ENCODE measurements around the gene RNF19B. TPM values are rescaled to one million over a fixed set of nuclear protein-coding genes. Genes with fewer than 3 reads are reported as not detected.

Gene RNF19B
- total and polyA plus RNA-seq, 9 donors: 6.8 to 11.1 (median 9.7) TPM

GRCh38 chr1:32969566-32969965 is 5.0 kb upstream of the RNF19B start:
- peaks cover 28% of the 10 kb centered on the region for H3K27me3 ChIP-seq (ENCODE audit: control insufficient read depth, insufficient read depth, low read length)
- no peak overlapping the region for H3K27ac ChIP-seq (ENCODE audit: low read length)
- H3K9me3 ChIP-seq (replicated peaks; ENCODE audit: control insufficient read depth, low read depth, low read length): no peaks in the 10 kb centered on the region
- no peak overlapping the region for H3K4me3 ChIP-seq (ENCODE audit: low read length)
- H3K4me1 ChIP-seq (ENCODE audit: control insufficient read depth, insufficient read depth, low read length): peaks cover 8% of the 10 kb centered on the region
- DNase-seq: no peak
- H3K36me3 ChIP-seq (ENCODE audit: control insufficient read depth, insufficient read depth, low read length): no peaks in the 10 kb centered on the region

DNA sequence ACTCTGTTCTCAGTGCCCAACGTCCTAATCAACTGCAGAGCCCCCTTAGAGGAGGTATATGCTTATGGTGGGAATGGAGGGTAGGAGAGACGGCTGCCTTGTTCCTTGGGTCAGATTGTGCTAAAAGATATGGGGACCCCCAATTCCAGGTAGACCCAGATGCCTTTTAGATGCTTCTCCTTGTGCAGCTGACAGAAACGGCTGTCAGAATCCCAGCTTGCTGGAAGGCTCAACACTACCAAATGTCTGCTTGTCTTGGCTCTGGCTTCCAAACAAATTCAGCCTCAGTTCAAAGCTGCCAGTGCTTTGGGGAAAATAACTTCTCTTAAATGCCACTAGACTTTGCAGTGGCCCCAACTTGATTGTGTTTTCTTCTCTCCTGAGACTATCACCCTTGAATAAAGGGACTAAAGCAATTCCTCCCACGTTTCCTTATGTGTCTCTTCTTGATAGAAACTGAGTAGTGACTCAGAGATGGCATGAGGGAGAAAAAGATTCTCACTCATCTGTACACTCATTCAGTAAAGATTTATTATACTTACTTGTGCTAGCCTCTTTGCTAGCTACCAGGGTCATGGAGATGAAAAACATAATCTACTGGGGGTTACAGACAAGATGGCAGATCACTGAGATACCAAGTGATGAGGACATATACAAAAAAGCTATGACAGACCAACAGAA is 3.4 kb upstream of the RNF19B start:
- 50% methylated on average over 1 of the region's 4 CpGs for whole genome bisulfite sequencing (ENCODE audit: insufficient coverage)
- no peak for DNase-seq

GRCh38 chr1:32966900-32967299 is 2.3 kb upstream of the RNF19B start:
- Histone ChIP-seq H3K27me3 (ENCODE audit: control insufficient read depth, insufficient read depth, low read length) (peaks cover 17% of the 10 kb centered on the region), H3K4me1 (ENCODE audit: control insufficient read depth, insufficient read depth, low read length) (peaks cover 7% of the 10 kb centered on the region), H3K9me3 (replicated peaks; ENCODE audit: control insufficient read depth, low read depth, low read length) (no peaks in the 10 kb centered on the region), H3K36me3 (ENCODE audit: control insufficient read depth, insufficient read depth, low read length) (no peaks in the 10 kb centered on the region), H3K4me3 (ENCODE audit: low read length) (no peak overlapping the region), H3K27ac (ENCODE audit: low read length) (no peak overlapping the region)
- DNase-seq: no peak
- no CpG with 5 or more reads among the region's 2 CpGs for WGBS (ENCODE audit: insufficient coverage)

More for the DNA sequence above, 3.4 kb upstream of the RNF19B start:
- Histone ChIP-seq H3K4me3 (ENCODE audit: low read length) (no peak overlapping the region), H3K27ac (ENCODE audit: low read length) (no peak overlapping the region), H3K4me1 (ENCODE audit: control insufficient read depth, insufficient read depth, low read length) (peaks cover 9% of the 10 kb centered on the region), H3K36me3 (ENCODE audit: control insufficient read depth, insufficient read depth, low read length) (no peaks in the 10 kb centered on the region), H3K27me3 (ENCODE audit: control insufficient read depth, insufficient read depth, low read length) (peaks cover 25% of the 10 kb centered on the region), H3K9me3 (replicated peaks; ENCODE audit: control insufficient read depth, low read depth, low read length) (no peaks in the 10 kb centered on the region)

DNA sequence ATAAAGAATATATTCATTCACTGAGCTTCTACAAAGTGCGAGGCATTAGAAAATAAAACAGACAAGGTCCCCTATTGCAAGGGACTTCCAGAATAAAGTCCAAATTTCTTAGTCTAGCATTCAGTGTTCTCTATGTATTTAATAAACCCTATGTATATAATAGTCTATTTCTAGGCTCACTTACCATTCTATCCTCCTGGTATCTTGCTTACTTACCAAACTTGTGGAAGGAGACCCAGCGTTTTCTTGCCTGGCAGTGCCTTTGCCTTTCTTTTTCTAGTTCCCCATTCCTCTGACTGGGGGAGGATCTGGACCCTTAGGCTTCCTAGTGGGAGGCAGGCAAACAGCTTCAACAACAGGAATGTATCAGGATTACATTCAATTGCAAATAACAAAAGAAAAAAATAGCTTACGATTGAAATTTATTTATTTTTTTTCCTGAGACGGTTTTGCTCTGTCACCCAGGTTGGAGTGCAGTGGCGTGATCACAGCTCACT is 690 bp upstream of the RNF19B start:
- Histone ChIP-seq H3K27me3 (ENCODE audit: control insufficient read depth, insufficient read depth, low read length) (peaks cover 5% of the 10 kb centered on the region), H3K4me3 (ENCODE audit: low read length) (peak overlapping the region; percentile 48), H3K9me3 (replicated peaks; ENCODE audit: control insufficient read depth, low read depth, low read length) (no peaks in the 10 kb centered on the region), H3K36me3 (ENCODE audit: control insufficient read depth, insufficient read depth, low read length) (no peaks in the 10 kb centered on the region), H3K27ac (ENCODE audit: low read length) (peak overlapping the region; percentile 87), H3K4me1 (ENCODE audit: control insufficient read depth, insufficient read depth, low read length) (peaks cover 7% of the 10 kb centered on the region)
- no peak for DNase-seq
- WGBS (ENCODE audit: insufficient coverage): 90% methylated on average over 2 of the region's 5 CpGs

DNA sequence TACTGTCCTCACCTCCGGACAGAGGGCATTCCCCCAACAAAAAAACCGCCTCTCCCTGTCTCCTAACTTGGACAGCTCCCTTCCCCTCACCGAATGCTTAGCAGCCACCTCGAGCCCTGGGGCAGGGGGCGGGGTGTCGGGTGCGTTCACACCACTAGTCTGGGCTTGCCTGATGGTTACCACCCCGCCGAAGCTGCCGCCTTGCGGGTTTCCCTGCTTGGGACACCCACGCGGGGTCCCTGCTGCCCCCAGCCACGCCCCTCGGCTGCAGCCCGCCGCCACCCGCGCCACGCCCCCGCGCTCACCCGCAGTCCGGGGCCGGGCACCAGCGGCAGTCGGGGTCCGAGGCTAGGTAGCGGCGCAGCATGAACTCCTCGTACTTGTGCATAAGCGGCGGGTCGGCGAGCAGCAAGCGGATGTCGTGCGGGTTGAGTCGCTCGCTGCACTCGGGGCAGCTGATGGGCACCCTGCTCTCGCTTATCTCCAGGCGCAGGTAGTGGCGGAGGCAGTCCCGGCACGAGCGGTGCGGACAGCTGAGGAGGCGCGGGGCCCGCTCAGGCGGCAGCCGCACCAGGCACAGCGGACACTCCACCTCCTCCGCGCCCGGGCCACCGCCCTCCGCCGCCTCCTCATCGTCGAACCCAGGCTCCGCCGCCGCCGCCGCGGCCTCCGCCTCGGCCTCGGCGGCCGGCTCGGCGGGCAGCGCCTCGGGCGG is 706 bp downstream of the RNF19B start:
- Histone ChIP-seq H3K9me3 (replicated peaks; ENCODE audit: control insufficient read depth, low read depth, low read length) (no peaks in the 10 kb centered on the region), H3K27me3 (ENCODE audit: control insufficient read depth, insufficient read depth, low read length) (peaks cover 5% of the 10 kb centered on the region), H3K27ac (ENCODE audit: low read length) (peak overlapping the region; percentile 55), H3K4me1 (ENCODE audit: control insufficient read depth, insufficient read depth, low read length) (peaks cover 7% of the 10 kb centered on the region), H3K36me3 (ENCODE audit: control insufficient read depth, insufficient read depth, low read length) (no peaks in the 10 kb centered on the region), H3K4me3 (ENCODE audit: low read length) (peak overlapping the region; percentile 77)
- DNase-seq: peak; percentile 72
- under 1% methylated on average over 76 of the region's 78 CpGs for WGBS (ENCODE audit: insufficient coverage)

- H3K27ac ChIP-seq (ENCODE audit: low read length): no peak overlapping the region
- WGBS (ENCODE audit: insufficient coverage): 60% methylated on average over 1 of the region's 6 CpGs
Observed at GRCh38 chr1:32962248-32962896, 2.2 kb downstream of the RNF19B start.

GRCh38 chr1:32960819-32961355 is 3.7 kb downstream of the RNF19B start:
- Histone ChIP-seq H3K4me1 (ENCODE audit: control insufficient read depth, insufficient read depth, low read length) (peaks cover 7% of the 10 kb centered on the region), H3K36me3 (ENCODE audit: control insufficient read depth, insufficient read depth, low read length) (no peaks in the 10 kb centered on the region), H3K4me3 (ENCODE audit: low read length) (no peak overlapping the region), H3K9me3 (replicated peaks; ENCODE audit: control insufficient read depth, low read depth, low read length) (no peaks in the 10 kb centered on the region), H3K27me3 (ENCODE audit: control insufficient read depth, insufficient read depth, low read length) (no peaks in the 10 kb centered on the region), H3K27ac (ENCODE audit: low read length) (no peak overlapping the region)
- DNase-seq: no peak
- WGBS (ENCODE audit: insufficient coverage): 86% methylated on average over 3 of the region's 8 CpGs

More at GRCh38 chr1:32962248-32962896, 2.2 kb downstream of the RNF19B start:
- H3K4me1 ChIP-seq (ENCODE audit: control insufficient read depth, insufficient read depth, low read length): peaks cover 7% of the 10 kb centered on the region
- no peak overlapping the region for H3K4me3 ChIP-seq (ENCODE audit: low read length)
- no peaks in the 10 kb centered on the region for H3K36me3 ChIP-seq (ENCODE audit: control insufficient read depth, insufficient read depth, low read length)
- DNase-seq: no peak
- no peaks in the 10 kb centered on the region for H3K9me3 ChIP-seq (replicated peaks; ENCODE audit: control insufficient read depth, low read depth, low read length)
- peaks cover 2% of the 10 kb centered on the region for H3K27me3 ChIP-seq (ENCODE audit: control insufficient read depth, insufficient read depth, low read length)

DNA sequence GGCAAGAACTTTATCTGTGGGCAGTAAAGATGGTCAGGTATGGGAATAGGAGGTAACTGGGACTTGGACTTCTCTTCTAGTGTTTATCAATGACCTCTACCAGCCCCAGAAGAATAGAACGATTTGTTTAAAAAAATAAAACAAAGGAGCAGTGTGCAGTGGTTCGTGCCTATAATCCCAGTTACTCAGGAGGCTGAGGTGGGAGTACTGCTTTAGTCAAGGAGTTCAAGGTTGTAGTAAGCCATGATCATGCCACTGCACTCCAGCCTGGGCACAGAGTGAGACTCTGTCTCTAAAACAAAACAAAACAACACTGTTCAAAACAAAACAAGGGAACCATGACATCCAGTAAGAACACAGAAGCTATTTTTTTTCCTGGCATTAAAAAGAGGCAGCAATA is 4.3 kb downstream of the RNF19B start:
- Histone ChIP-seq H3K9me3 (replicated peaks; ENCODE audit: control insufficient read depth, low read depth, low read length) (no peaks in the 10 kb centered on the region), H3K4me3 (ENCODE audit: low read length) (no peak overlapping the region), H3K36me3 (ENCODE audit: control insufficient read depth, insufficient read depth, low read length) (no peaks in the 10 kb centered on the region), H3K27me3 (ENCODE audit: control insufficient read depth, insufficient read depth, low read length) (no peaks in the 10 kb centered on the region), H3K27ac (ENCODE audit: low read length) (no peak overlapping the region), H3K4me1 (ENCODE audit: control insufficient read depth, insufficient read depth, low read length) (peaks cover 7% of the 10 kb centered on the region)
- no peak for DNase-seq
- no CpG with 5 or more reads among the region's 2 CpGs for WGBS (ENCODE audit: insufficient coverage)

DNA sequence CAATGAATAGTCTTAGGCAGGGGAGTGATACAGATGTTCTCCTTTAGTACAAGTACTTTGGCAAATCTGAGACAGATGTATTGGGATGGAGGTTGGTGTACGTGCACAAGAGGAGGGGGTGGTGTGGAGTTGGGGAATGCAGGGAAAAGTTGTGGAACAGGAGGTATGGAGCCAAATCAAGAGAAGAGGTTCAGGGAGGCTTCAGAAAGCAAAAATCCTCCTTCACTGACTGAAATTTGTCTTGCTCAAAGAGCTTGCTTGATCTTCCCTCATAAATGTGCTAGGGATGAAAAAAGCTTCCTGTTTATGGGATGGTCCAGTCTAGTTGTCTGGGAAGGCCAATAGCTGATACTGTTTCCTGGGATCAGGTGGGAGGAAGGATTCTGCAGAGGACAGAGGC is 5.8 kb downstream of the RNF19B start:
- Histone ChIP-seq H3K27ac (ENCODE audit: low read length) (no peak overlapping the region), H3K4me1 (ENCODE audit: control insufficient read depth, insufficient read depth, low read length) (peaks cover 7% of the 10 kb centered on the region), H3K9me3 (replicated peaks; ENCODE audit: control insufficient read depth, low read depth, low read length) (no peaks in the 10 kb centered on the region), H3K36me3 (ENCODE audit: control insufficient read depth, insufficient read depth, low read length) (no peaks in the 10 kb centered on the region), H3K27me3 (ENCODE audit: control insufficient read depth, insufficient read depth, low read length) (no peaks in the 10 kb centered on the region), H3K4me3 (ENCODE audit: low read length) (no peak overlapping the region)
- WGBS (ENCODE audit: insufficient coverage): 56% methylated on average over 1 of the region's 1 CpG
- no peak for DNase-seq

DNA sequence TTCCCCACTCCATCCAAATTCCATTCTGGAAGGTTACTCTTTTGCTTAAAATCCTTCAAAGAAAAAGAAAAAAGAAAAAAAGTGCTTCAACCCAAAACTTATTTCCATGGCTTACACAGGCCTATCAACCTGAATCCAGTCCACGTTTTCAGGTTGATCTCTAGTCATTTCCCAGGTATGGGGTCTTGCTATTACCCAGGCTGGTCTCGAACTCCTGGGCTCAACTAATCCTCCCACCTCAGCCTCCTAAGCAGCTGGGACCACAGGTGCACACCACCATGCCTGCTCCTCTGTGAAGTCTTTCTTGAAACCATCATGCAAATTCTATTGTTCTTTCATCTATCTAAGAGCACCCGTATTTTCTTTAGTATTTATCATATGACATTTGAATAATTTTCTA is 7.6 kb downstream of the RNF19B start:
- Histone ChIP-seq H3K27me3 (ENCODE audit: control insufficient read depth, insufficient read depth, low read length) (no peaks in the 10 kb centered on the region), H3K36me3 (ENCODE audit: control insufficient read depth, insufficient read depth, low read length) (no peaks in the 10 kb centered on the region), H3K9me3 (replicated peaks; ENCODE audit: control insufficient read depth, low read depth, low read length) (no peaks in the 10 kb centered on the region), H3K27ac (ENCODE audit: low read length) (no peak overlapping the region), H3K4me1 (ENCODE audit: control insufficient read depth, insufficient read depth, low read length) (no peaks in the 10 kb centered on the region), H3K4me3 (ENCODE audit: low read length) (no peak overlapping the region)
- WGBS (ENCODE audit: insufficient coverage): 50% methylated on average over 2 of the region's 3 CpGs
- DNase-seq: no peak

Data from muscle of leg (tissue), 11 donors.